Breast epithelium (tissue), 4 donors: ENCODE measurements around the gene CLMN. TPM values are rescaled to one million over a fixed set of nuclear protein-coding genes. Genes with fewer than 3 reads are reported as not detected.
A peak's percentile ranks its signal among the peaks of the same experiment; 100 is the strongest.

Experiments
- DNase-seq, 2 donors: peaks; one replicate each; pipeline ENCODE4 v3.0.0-alpha.2; 2019; ENCODE audit warnings: low spot score in 2 of 2
- H3K27ac ChIP-seq, 2 donors: fragments of 200-600 bp; sonication (generic) in 1 of 2; one replicate each; pipeline ENCODE4 v1.5.1; 2016 to 2019; ENCODE audit warnings: mild to moderate bottlenecking in 1 of 2
- H3K27me3 ChIP-seq, 2 donors: fragments of 200-600 bp; sonication (generic) in 1 of 2; one replicate each; pipeline versions ENCODE4 v1.5.1 to v1.6.0; 2017 to 2019; ENCODE audit warnings: control low read depth in 1 of 2, mild to moderate bottlenecking in 1 of 2
- H3K36me3 ChIP-seq: fragments of 200-600 bp; one replicate; pipeline ENCODE4 v1.5.1; 2019
- H3K4me1 ChIP-seq, 2 donors: fragments of 200-600 bp; sonication (generic); one replicate each; pipeline ENCODE4 v1.5.1; 2016 to 2019; ENCODE audit warnings: control low read depth in 1 of 2
- H3K4me3 ChIP-seq, 3 donors: fragments of 200-600 bp; sonication (generic); 1 replicate in 2 of 3; 2 replicates in 1 of 3; pipeline ENCODE4 v1.5.1; 2016 to 2019; ENCODE audit warnings: mild to moderate bottlenecking in 3 of 3, moderate library complexity in 2 of 3
- H3K9me3 ChIP-seq, 2 donors: fragments of 200-600 bp; sonication (generic) in 1 of 2; one replicate each; pipeline ENCODE4 v1.5.1; 2016 to 2019; ENCODE audit warnings: control low read depth in 1 of 2
- CTCF ChIP-seq, 3 donors: fragments of 450-650 bp; IDR thresholded peaks; one replicate each; pipeline ENCODE4 v1.5.1; 2016 to 2017; ENCODE audit warnings: antibody characterized with exemption in 3 of 3, mild to moderate bottlenecking in 3 of 3, moderate library complexity in 3 of 3
- POLR2A ChIP-seq: fragments of 450-650 bp; IDR thresholded peaks from one replicate; pipeline ENCODE4 v1.6.1; 2016; ENCODE audit warnings: antibody characterized with exemption, mild to moderate bottlenecking, moderate library complexity
- POLR2AphosphoS5 ChIP-seq, 3 donors: sonication (generic); formaldehyde crosslinking; IDR thresholded peaks; one replicate each; pipeline ENCODE4 v1.6.1; 2017; ENCODE audit warnings: antibody characterized with exemption in 3 of 3
- intact Hi-C: fragments of 100-400 bp; cut with DNase I; formaldehyde crosslinking; loops from one replicate; pipeline ENCODE4 v1.15.1; 2023; ENCODE audit warnings: low total_unique reads
- total RNA-seq, 3 donors: library from RNA; depleted of rRNA; stranded (reverse); fragments of >200 nt; gene quantifications; one replicate each; pipeline ENCODE4 v1.1.0, GENCODE V29; 2016

CLMN gene
- total RNA-seq, 3 donors from 2014 or later = 23.7 to 73.6 (median 48.5) TPM

- TF ChIP-seq POLR2A (no peak), POLR2AphosphoS5 (IDR thresholded peaks at IDR 0.05) (peak in 1 of 3 donors; percentile 33), CTCF (IDR thresholded peaks at IDR 0.05) (no peak)
- intact Hi-C loops = no loop called here
- H3K27me3 ChIP-seq = no peaks in the 10 kb centered on the region
- H3K4me1 ChIP-seq = peaks cover 0 to 5% of the 10 kb centered on the region in 2 donors
- H3K9me3 ChIP-seq = no peaks in the 10 kb centered on the region
- DNase-seq = peak; percentile 52 to 78
- no peak overlapping the region for H3K4me3 ChIP-seq
- peak overlapping the region; percentile 61 to 71 for H3K27ac ChIP-seq
- no peaks in the 10 kb centered on the region for H3K36me3 ChIP-seq
These were observed 12.2 kb downstream of the CLMN start for GRCh38 chr14:95307402-95308041.

- Histone ChIP-seq H3K27me3 (no peaks in the 10 kb centered on the region), H3K9me3 (no peaks in the 10 kb centered on the region), H3K4me1 (peaks cover 0 to 5% of the 10 kb centered on the region in 2 donors), H3K4me3 (no peak overlapping the region), H3K36me3 (no peaks in the 10 kb centered on the region), H3K27ac (no peak overlapping the region)
- no peak for TF ChIP-seq POLR2AphosphoS5 (IDR thresholded peaks at IDR 0.05)
- no peak for TF ChIP-seq CTCF (IDR thresholded peaks at IDR 0.05)
- TF ChIP-seq POLR2A = no peak
- intact Hi-C loops = no loop called here
- DNase-seq = no peak
These were observed 13.8 kb downstream of the CLMN start for GRCh38 chr14:95305940-95306339.

- Histone ChIP-seq H3K4me1 (peaks cover 0 to 5% of the 10 kb centered on the region in 2 donors), H3K27ac (no peak overlapping the region), H3K27me3 (no peaks in the 10 kb centered on the region), H3K9me3 (no peaks in the 10 kb centered on the region), H3K36me3 (no peaks in the 10 kb centered on the region), H3K4me3 (no peak overlapping the region)
- TF ChIP-seq POLR2AphosphoS5 (IDR thresholded peaks at IDR 0.05) (no peak), CTCF (IDR thresholded peaks at IDR 0.05) (no peak), POLR2A (no peak)
- DNase-seq = no peak
- intact Hi-C loops = no loop called here
These were observed 14.6 kb downstream of the CLMN start for GRCh38 chr14:95305145-95305544.

GRCh38 chr14:95304342-95304741, 15.4 kb downstream of the CLMN start:
- H3K4me3 ChIP-seq = no peak overlapping the region
- H3K4me1 ChIP-seq = peaks cover 0 to 5% of the 10 kb centered on the region in 2 donors
- DNase-seq = no peak
- H3K9me3 ChIP-seq = no peaks in the 10 kb centered on the region
- no peak overlapping the region for H3K27ac ChIP-seq
- H3K27me3 ChIP-seq = no peaks in the 10 kb centered on the region
- TF ChIP-seq POLR2AphosphoS5 (IDR thresholded peaks at IDR 0.05) (no peak), POLR2A (no peak), CTCF (IDR thresholded peaks at IDR 0.05) (no peak)
- no peaks in the 10 kb centered on the region for H3K36me3 ChIP-seq
- intact Hi-C loops = no loop called here

- Histone ChIP-seq H3K9me3 (no peaks in the 10 kb centered on the region), H3K27me3 (no peaks in the 10 kb centered on the region), H3K27ac (no peak overlapping the region), H3K4me1 (peaks cover 0 to 5% of the 10 kb centered on the region in 2 donors), H3K4me3 (no peak overlapping the region), H3K36me3 (no peaks in the 10 kb centered on the region)
- intact Hi-C loops = no loop called here
- no peak for DNase-seq
- TF ChIP-seq POLR2AphosphoS5 (IDR thresholded peaks at IDR 0.05) = no peak
- TF ChIP-seq POLR2A = no peak
- no peak for TF ChIP-seq CTCF (IDR thresholded peaks at IDR 0.05)
These were observed 16.2 kb downstream of the CLMN start for GRCh38 chr14:95303552-95303951.
